ENCODE data around the gene CDK19.
"Not testable (repeated sequence)": the region's sequence is repeated elsewhere in the genome, so short reads cannot be mapped to it uniquely, and the experiment has no call there.

Gene CDK19

GRCh38 chr6:110853754-110854477 lies 38.6 kb upstream of the CDK19 start:
- no peak for DNase-seq (ENCODE audit: low read depth)
- H3K4me3 ChIP-seq (ENCODE audit: low read depth, low read length), result no peak overlapping the region
- TF ChIP-seq CTCF (IDR thresholded peaks at IDR 0.05; ENCODE audit: insufficient read depth, low read depth, low read length, missing control alignments), result no peak

GRCh38 chr6:110852773-110853172 lies 37.5 kb upstream of the CDK19 start:
- DNase-seq (ENCODE audit: low read depth), result no peak
- no peak for TF ChIP-seq CTCF (IDR thresholded peaks at IDR 0.05; ENCODE audit: insufficient read depth, low read depth, low read length, missing control alignments)
- H3K4me3 ChIP-seq (ENCODE audit: low read depth, low read length), result no peak overlapping the region

GRCh38 chr6:110849781-110850180 lies 34.5 kb upstream of the CDK19 start:
- no peak for TF ChIP-seq CTCF (IDR thresholded peaks at IDR 0.05; ENCODE audit: insufficient read depth, low read depth, low read length, missing control alignments)
- DNase-seq (ENCODE audit: low read depth), result no peak
- no peak overlapping the region for H3K4me3 ChIP-seq (ENCODE audit: low read depth, low read length)

GRCh38 chr6:110841266-110841665 lies 26.0 kb upstream of the CDK19 start:
- no peak for DNase-seq (ENCODE audit: low read depth)
- H3K4me3 ChIP-seq (ENCODE audit: low read depth, low read length), result no peak overlapping the region
- no peak for TF ChIP-seq CTCF (IDR thresholded peaks at IDR 0.05; ENCODE audit: insufficient read depth, low read depth, low read length, missing control alignments)

GRCh38 chr6:110835751-110836150 lies 20.5 kb upstream of the CDK19 start:
- not testable (repeated sequence) for DNase-seq (ENCODE audit: low read depth)

GRCh38 chr6:110833831-110834230 lies 18.6 kb upstream of the CDK19 start:
- DNase-seq (ENCODE audit: low read depth), result no peak
- no peak for TF ChIP-seq CTCF (IDR thresholded peaks at IDR 0.05; ENCODE audit: insufficient read depth, low read depth, low read length, missing control alignments)
- H3K4me3 ChIP-seq (ENCODE audit: low read depth, low read length), result no peak overlapping the region

More at GRCh38 chr6:110835751-110836150, 20.5 kb upstream of the CDK19 start:
- not testable (repeated sequence) for H3K4me3 ChIP-seq (ENCODE audit: low read depth, low read length)

GRCh38 chr6:110831405-110831804 lies 16.1 kb upstream of the CDK19 start:
- no peak for TF ChIP-seq CTCF (IDR thresholded peaks at IDR 0.05; ENCODE audit: insufficient read depth, low read depth, low read length, missing control alignments)
- no peak overlapping the region for H3K4me3 ChIP-seq (ENCODE audit: low read depth, low read length)
- no peak for DNase-seq (ENCODE audit: low read depth)

Measured in GM12865 (cell line).